Measurements from ENCODE around the gene BMPR1B. TPM values are rescaled to one million over a fixed set of nuclear protein-coding genes. Genes with fewer than 3 reads are reported as not detected.
"Not testable (repeated sequence)": the region's sequence is repeated elsewhere in the genome, so short reads cannot be mapped to it uniquely, and the experiment has no call there.

Gene BMPR1B
- total RNA-seq, 1 donor from 2014 or later = not detected

DNA sequence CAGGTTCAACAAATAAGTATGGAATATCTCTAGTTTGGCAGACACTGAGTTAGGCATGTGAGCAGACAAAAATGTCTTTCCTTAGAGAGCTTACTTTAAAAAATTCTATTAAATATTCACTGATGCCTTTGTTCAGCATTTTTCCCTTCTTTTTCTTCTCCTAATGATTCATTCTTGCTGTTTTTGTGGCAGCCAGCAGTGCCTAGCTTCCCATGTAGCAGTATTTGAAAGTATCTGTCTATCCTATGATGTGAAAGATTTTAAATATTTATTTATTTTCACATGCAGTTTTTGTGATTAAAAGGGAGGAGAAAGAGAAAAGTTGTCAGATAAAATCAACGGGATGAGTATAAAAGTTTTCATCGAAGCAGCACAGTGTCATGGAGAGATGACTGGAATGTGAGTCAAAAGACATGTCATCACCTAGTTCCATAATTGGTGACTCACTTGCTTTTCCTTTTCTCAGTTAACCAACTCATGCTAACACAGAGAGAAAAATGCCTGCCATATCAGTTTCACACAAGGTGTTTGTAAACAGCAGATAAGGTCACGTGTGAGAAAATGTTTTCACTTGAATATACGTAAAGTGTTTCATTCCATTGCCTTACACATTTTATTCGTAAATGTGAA, 69.8 kb downstream of the BMPR1B start:
- intact Hi-C loops (cut with micrococcal nuclease) = no loop called here
- Mint-ChIP-seq H3K27ac (no peak overlapping the region), H3K36me3 (ENCODE audit: low read depth) (no peaks in the 10 kb centered on the region), H3K27me3 (no peaks in the 10 kb centered on the region), H3K4me1 (no peaks in the 10 kb centered on the region), H3K9me3 (no peaks in the 10 kb centered on the region), H3K4me3 (no peak overlapping the region)
- DNase-seq = no peak
- POLR2A ChIA-PET = no interaction called here
- TF ChIP-seq, protein P1, sequence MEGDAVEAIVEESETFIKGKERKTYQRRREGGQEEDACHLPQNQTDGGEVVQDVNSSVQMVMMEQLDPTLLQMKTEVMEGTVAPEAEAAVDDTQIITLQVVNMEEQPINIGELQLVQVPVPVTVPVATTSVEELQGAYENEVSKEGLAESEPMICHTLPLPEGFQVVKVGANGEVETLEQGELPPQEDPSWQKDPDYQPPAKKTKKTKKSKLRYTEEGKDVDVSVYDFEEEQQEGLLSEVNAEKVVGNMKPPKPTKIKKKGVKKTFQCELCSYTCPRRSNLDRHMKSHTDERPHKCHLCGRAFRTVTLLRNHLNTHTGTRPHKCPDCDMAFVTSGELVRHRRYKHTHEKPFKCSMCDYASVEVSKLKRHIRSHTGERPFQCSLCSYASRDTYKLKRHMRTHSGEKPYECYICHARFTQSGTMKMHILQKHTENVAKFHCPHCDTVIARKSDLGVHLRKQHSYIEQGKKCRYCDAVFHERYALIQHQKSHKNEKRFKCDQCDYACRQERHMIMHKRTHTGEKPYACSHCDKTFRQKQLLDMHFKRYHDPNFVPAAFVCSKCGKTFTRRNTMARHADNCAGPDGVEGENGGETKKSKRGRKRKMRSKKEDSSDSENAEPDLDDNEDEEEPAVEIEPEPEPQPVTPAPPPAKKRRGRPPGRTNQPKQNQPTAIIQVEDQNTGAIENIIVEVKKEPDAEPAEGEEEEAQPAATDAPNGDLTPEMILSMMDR (IDR thresholded peaks at IDR 0.05) = no peak
- CTCF ChIA-PET = no interaction called here
- no peak for ATAC-seq (ENCODE audit: low read depth)

DNA sequence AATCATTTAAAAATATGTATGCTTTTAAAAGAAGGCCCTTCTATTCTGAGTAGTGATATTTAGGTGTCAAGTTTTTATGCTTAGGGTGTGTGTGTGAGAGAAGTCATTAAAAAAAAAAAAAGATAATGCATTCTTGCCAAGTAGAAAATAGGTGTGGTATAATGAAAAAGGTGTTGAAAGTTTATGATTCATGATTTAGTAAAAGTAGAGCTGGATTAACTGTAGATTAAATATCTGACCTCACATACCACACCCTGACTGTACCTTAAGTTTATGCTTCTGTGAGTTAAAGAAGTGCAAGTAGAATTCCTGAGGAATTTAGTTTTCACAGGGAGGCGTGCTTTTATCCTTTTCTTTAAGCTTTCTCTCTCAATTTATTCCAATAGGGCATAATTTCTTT, 71.1 kb downstream of the BMPR1B start:
- Mint-ChIP-seq H3K4me1 (no peaks in the 10 kb centered on the region), H3K27me3 (no peaks in the 10 kb centered on the region)
- CTCF ChIA-PET = no interaction called here

DNA sequence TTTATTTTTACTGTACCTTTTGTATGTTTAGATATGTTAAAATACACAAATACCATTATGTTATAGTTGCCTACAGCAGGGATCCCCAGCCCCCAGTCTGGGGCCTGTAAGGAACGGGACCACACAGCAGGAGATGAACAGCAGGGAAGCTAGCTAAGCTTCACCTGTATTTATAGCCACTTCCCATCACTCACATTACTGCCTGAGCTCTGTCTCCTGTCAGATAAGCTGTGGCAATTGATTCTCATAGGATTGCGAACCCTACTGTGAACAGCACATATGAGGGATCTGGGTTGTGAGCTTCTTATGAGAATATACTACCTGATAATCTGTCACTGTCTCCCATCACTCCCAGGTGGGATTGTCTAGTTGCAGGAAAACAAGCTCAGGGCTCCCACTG, 73.9 kb downstream of the BMPR1B start:
- no peak overlapping the region for H3K4me3 Mint-ChIP-seq
- DNase-seq (no peak), ATAC-seq (ENCODE audit: low read depth) (no peak)
- intact Hi-C loops (cut with micrococcal nuclease) = no loop called here
- H3K27ac Mint-ChIP-seq = no peak overlapping the region
- CTCF ChIA-PET = no interaction called here
- H3K9me3 Mint-ChIP-seq = no peaks in the 10 kb centered on the region
- H3K36me3 Mint-ChIP-seq (ENCODE audit: low read depth) = no peaks in the 10 kb centered on the region
- no peaks in the 10 kb centered on the region for H3K4me1 Mint-ChIP-seq
- POLR2A ChIA-PET = no interaction called here
- no peaks in the 10 kb centered on the region for H3K27me3 Mint-ChIP-seq
- TF ChIP-seq, protein P1 (IDR thresholded peaks at IDR 0.05) = no peak

More for the DNA sequence above, 71.1 kb downstream of the BMPR1B start:
- TF ChIP-seq, protein P1 (IDR thresholded peaks at IDR 0.05) = no peak
- POLR2A ChIA-PET = no interaction called here
- H3K9me3 Mint-ChIP-seq = no peaks in the 10 kb centered on the region
- no peak overlapping the region for H3K4me3 Mint-ChIP-seq
- ATAC-seq (ENCODE audit: low read depth) = no peak
- intact Hi-C loops (cut with micrococcal nuclease) = no loop called here
- H3K27ac Mint-ChIP-seq = no peak overlapping the region
- no peaks in the 10 kb centered on the region for H3K36me3 Mint-ChIP-seq (ENCODE audit: low read depth)
- DNase-seq = no peak

DNA sequence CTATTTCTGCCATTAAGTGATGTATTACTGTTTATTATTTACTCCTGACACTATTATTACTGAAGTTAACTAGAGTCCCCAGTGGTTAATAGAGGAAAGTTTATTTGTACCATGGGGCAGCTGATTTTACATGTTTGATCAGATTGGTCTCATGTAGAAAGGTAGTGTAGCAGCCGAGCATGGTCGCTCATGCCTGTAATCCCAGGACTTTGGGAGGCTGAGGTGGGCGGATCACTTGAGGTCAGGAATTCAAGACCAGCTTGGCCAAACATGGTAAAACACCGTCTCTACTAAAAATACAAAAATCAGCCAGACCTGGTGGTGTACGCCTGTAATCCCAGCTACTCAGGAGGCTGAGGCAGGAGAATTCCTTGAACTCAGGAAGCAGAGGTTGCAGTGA, 74.6 kb downstream of the BMPR1B start:
- DNase-seq; CTCF ChIA-PET; H3K9me3 Mint-ChIP-seq; POLR2A ChIA-PET; intact Hi-C loops (cut with micrococcal nuclease); H3K27ac Mint-ChIP-seq; H3K4me1 Mint-ChIP-seq; H3K4me3 Mint-ChIP-seq; H3K36me3 Mint-ChIP-seq (ENCODE audit: low read depth); ATAC-seq (ENCODE audit: low read depth); H3K27me3 Mint-ChIP-seq: not testable (repeated sequence)

DNA sequence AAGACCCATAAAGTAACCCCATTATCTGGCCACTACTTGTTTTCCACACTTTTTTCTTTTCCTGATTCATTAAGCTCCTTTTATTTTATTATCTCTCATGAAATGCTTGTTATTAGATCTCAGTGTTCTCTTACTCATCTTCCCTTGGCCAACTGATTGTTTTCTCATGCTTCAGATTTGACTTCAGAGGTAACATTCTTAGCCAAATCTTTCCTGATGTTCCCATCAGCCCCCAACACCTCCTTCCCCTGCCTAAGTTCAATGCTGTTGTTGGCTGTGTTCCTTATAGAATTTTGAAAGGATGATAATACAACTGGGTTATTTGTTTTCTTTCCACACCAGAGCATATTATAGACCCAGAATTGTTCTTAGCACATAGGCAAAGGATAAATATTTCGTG, 75.6 kb downstream of the BMPR1B start:
- DNase-seq (no peak), ATAC-seq (ENCODE audit: low read depth) (no peak)
- H3K9me3 Mint-ChIP-seq = no peaks in the 10 kb centered on the region
- ChIA-PET POLR2A (no interaction called here), CTCF (no interaction called here)
- no peak overlapping the region for H3K27ac Mint-ChIP-seq
- no peaks in the 10 kb centered on the region for H3K36me3 Mint-ChIP-seq (ENCODE audit: low read depth)
- intact Hi-C loops (cut with micrococcal nuclease) = no loop called here
- no peaks in the 10 kb centered on the region for H3K27me3 Mint-ChIP-seq
- H3K4me3 Mint-ChIP-seq = no peak overlapping the region
- H3K4me1 Mint-ChIP-seq = no peaks in the 10 kb centered on the region
- TF ChIP-seq, protein P1 (IDR thresholded peaks at IDR 0.05) = no peak

DNA sequence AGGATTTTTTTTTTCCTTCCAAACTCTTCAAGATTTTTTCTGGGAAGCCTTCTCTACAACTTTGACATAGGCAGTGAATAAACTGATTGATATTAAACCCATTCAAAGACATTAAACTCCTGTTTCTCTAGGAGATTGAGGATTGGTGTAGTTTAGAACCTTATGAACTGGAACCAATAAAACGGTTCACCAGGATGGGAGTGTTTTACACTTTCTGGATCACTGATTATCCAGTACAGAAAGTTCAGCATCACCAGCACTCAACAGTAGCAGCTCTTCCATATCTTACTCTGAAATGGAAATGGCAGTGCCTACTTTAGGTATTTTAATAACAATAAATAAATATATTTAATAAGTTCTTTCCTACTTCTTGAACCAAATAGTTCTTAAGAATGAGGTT, 76.7 kb downstream of the BMPR1B start:
- intact Hi-C loops (cut with micrococcal nuclease) = no loop called here
- Mint-ChIP-seq H3K4me1 (no peaks in the 10 kb centered on the region), H3K9me3 (no peaks in the 10 kb centered on the region), H3K36me3 (ENCODE audit: low read depth) (no peaks in the 10 kb centered on the region), H3K27me3 (no peaks in the 10 kb centered on the region), H3K4me3 (no peak overlapping the region), H3K27ac (no peak overlapping the region)
- CTCF ChIA-PET = no interaction called here
- ATAC-seq (ENCODE audit: low read depth) (no peak), DNase-seq (no peak)
- TF ChIP-seq, protein P1 (IDR thresholded peaks at IDR 0.05) = no peak
- POLR2A ChIA-PET = no interaction called here

DNA sequence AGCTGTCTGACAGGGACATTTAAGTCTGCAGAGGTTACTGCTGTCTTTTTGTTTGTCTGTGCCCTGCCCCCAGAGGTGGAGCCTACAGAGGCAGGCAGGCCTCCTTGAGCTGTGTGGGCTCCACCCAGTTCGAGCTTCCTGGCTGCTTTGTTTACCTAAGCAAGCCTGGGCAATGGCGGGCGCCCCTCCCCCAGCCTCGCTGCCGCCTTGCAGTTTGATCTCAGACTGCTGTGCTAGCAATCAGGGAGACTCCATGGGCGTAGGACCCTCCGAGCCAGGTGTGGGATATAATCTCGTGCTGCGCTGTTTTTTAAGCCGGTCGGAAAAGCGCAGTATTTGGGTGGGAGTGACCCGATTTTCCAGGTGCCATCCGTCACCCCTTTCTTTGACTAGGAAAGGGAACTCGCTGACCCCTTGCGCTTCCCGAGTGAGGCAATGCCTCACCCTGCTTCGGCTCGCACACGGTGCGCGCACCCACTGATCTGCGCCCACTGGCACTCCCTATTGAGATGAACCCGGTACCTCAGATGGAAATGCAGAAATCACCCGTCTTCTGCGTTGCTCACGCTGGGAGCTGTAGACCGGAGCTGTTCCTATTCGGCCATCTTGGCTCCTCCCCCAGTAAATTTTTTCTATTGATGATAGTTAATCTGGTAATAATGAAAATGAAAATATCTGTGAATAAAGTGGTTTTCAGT, 83.6 kb downstream of the BMPR1B start:
- CTCF ChIA-PET; DNase-seq; H3K27me3 Mint-ChIP-seq; H3K4me3 Mint-ChIP-seq; POLR2A ChIA-PET; intact Hi-C loops (cut with micrococcal nuclease); H3K9me3 Mint-ChIP-seq; H3K27ac Mint-ChIP-seq; H3K4me1 Mint-ChIP-seq; H3K36me3 Mint-ChIP-seq (ENCODE audit: low read depth); ATAC-seq (ENCODE audit: low read depth): not testable (repeated sequence)
